HepG2 (cell line): ENCODE data around the gene MAP1LC3B. TPM values are rescaled to one million over a fixed set of nuclear protein-coding genes. Genes with fewer than 3 reads are reported as not detected.

Experiments
- ATAC-seq: fragments of 200-7000 bp; cut with Tn5 transposase; 3 replicates; pipeline ENCODE4 v1.9.1; 2020; ENCODE audit warnings: mild to moderate bottlenecking, moderate library complexity
- BruUV-seq: library from RNA; stranded (reverse); fragments of 400-500 nt; replicated peaks from 2 replicates; lab custom pipeline; 2021; lab: Mats Ljungman, UMichigan
- CTCF ChIA-PET: fragments of 300-600 bp; formaldehyde crosslinking; extraction: SDS; loops from one replicate; lab custom pipeline; 2021; ENCODE audit warnings: low total read pairs, inconsistent platforms, low intra/inter-chr PET ratio; lab: Yijun Ruan, JAX
- POLR2A ChIA-PET: fragments of 350-600 bp; sonication (Branson Sonifier 250); formaldehyde crosslinking; loops from one replicate; lab custom pipeline; 2020; ENCODE audit warnings: antibody characterized with exemption, inconsistent platforms; lab: Yijun Ruan, JAX
- DNase-seq: peaks from one replicate; pipeline ENCODE4 v3.0.0-alpha.2; 2015; ENCODE audit warnings: low spot score
- FAIRE-seq: peaks from 3 replicates; lab custom pipeline; 2011; peaks lifted over from hg19 to GRCh38; lab: Jason Lieb, UNC
- H2AFZ ChIP-seq: one replicate; pipeline ENCODE4 v1.6.1; 2011; ENCODE audit warnings: low read length, inconsistent platforms
- H3K27ac ChIP-seq: fragments of 300-600 bp; 3 replicates; pipeline ENCODE4 v1.8.0; 2011; ENCODE audit warnings: mixed run types, mild to moderate bottlenecking, mixed read lengths, low read length, inconsistent platforms; ENCODE audit not compliant: insufficient read depth; ENCODE audit errors: extremely low read length
- H3K27me3 ChIP-seq, 2 experiments: fragments of 200-600 bp in 1 of 2; 2 replicates in 1 of 2; 3 replicates in 1 of 2; pipeline versions ENCODE4 v1.6.0 to v1.8.0; 2011; ENCODE audit warnings: low read length in 2 of 2, mild to moderate bottlenecking in 2 of 2, moderate library complexity in 2 of 2, inconsistent platforms in 1 of 2; ENCODE audit not compliant: insufficient read depth in 2 of 2, control insufficient read depth in 1 of 2
- H3K36me3 ChIP-seq, 2 experiments: fragments of 200-600 bp in 1 of 2; replicated peaks in 1 of 2; 2 replicates in 1 of 2; 3 replicates in 1 of 2; pipeline versions ENCODE4 v1.5.1 to v1.8.0; 2011; ENCODE audit warnings: low read length in 2 of 2, inconsistent platforms in 1 of 2; ENCODE audit not compliant: insufficient read depth in 2 of 2, control insufficient read depth in 1 of 2
- H3K4me1 ChIP-seq: 2 replicates; pipeline ENCODE4 v1.5.1; 2012; ENCODE audit warnings: low read length, inconsistent platforms; ENCODE audit not compliant: insufficient read depth
- H3K4me2 ChIP-seq: 2 replicates; pipeline ENCODE4 v1.6.0; 2011; ENCODE audit warnings: low read depth, low read length, inconsistent platforms
- H3K4me3 ChIP-seq, 3 experiments: fragments of 200-600 bp in 1 of 3; sonication (generic), shearing (Covaris generic) in 1 of 3; replicated peaks in 1 of 3; 2 replicates each; pipeline ENCODE4 v1.5.1; 2011 to 2016; ENCODE audit warnings: low read length in 3 of 3, inconsistent platforms in 2 of 3, low read depth in 2 of 3, mild to moderate bottlenecking in 2 of 3, control low read depth in 1 of 3, mixed read lengths in 1 of 3; ENCODE audit not compliant: insufficient read depth in 1 of 3
- H3K79me2 ChIP-seq: one replicate; pipeline ENCODE4 v1.6.1; 2011; ENCODE audit warnings: low read length, inconsistent platforms; ENCODE audit not compliant: insufficient read depth
- H3K9ac ChIP-seq: 2 replicates; pipeline ENCODE4 v1.6.0; 2011; ENCODE audit warnings: mild to moderate bottlenecking, low read depth, low read length, inconsistent platforms; ENCODE audit not compliant: insufficient read depth
- H3K9me3 ChIP-seq: 2 replicates; pipeline ENCODE4 v1.5.1; 2012; ENCODE audit warnings: mild to moderate bottlenecking, low read length
- H4K20me1 ChIP-seq: 2 replicates; pipeline ENCODE4 v1.6.0; 2011; ENCODE audit warnings: inconsistent platforms, mild to moderate bottlenecking, low read length, moderate library complexity; ENCODE audit not compliant: insufficient read depth
- CTCF ChIP-seq: sonication (generic); formaldehyde crosslinking; IDR thresholded peaks from 2 replicates; pipeline ENCODE4 v1.5.0; 2020; ENCODE audit warnings: mild to moderate bottlenecking, missing genetic modification reagents, moderate library complexity
- ESRRA ChIP-seq: sonication (generic); formaldehyde crosslinking; IDR thresholded peaks from 2 replicates; pipeline ENCODE4 v1.5.1; 2020; ENCODE audit warnings: mild to moderate bottlenecking, low read depth, missing genetic modification reagents
- NFYC ChIP-seq: IDR thresholded peaks from 2 replicates; pipeline ENCODE4 v1.6.1; 2016; ENCODE audit warnings: missing genetic modification reagents, missing compliant biosample characterization
- PRDM10 ChIP-seq: sonication (generic); formaldehyde crosslinking; IDR thresholded peaks from 2 replicates; pipeline ENCODE4 v1.4.0; 2020; ENCODE audit warnings: low read depth, missing genetic modification reagents
- RCOR2 ChIP-seq: IDR thresholded peaks from 2 replicates; pipeline ENCODE4 v1.6.1; 2016; ENCODE audit warnings: missing biosample characterization, missing genetic modification reagents
- SKIL ChIP-seq: sonication (generic); formaldehyde crosslinking; IDR thresholded peaks from 2 replicates; pipeline ENCODE4 v1.8.0; 2022; ENCODE audit warnings: missing genetic modification reagents, mild to moderate bottlenecking, moderate library complexity, borderline replicate concordance
- ZBTB49 ChIP-seq: sonication (generic); formaldehyde crosslinking; IDR thresholded peaks from 2 replicates; pipeline ENCODE4 v1.4.0; 2020; ENCODE audit warnings: missing genetic modification reagents, borderline replicate concordance
- ZFYVE20 ChIP-seq: sonication (generic); formaldehyde crosslinking; IDR thresholded peaks from 2 replicates; pipeline ENCODE4 v1.8.0; 2023; ENCODE audit warnings: low read depth, mild to moderate bottlenecking, moderate library complexity, missing genetic modification reagents, borderline replicate concordance
- ZNF501 ChIP-seq: sonication (generic); formaldehyde crosslinking; IDR thresholded peaks from 2 replicates; pipeline ENCODE4 v1.5.1; 2020; ENCODE audit warnings: mild to moderate bottlenecking, moderate library complexity, missing genetic modification reagents
- ZNF530 ChIP-seq: sonication (generic); formaldehyde crosslinking; IDR thresholded peaks from 2 replicates; pipeline ENCODE4 v1.5.0; 2020; ENCODE audit warnings: low read depth, mild to moderate bottlenecking, missing genetic modification reagents
- ZNF564 ChIP-seq: sonication (generic); formaldehyde crosslinking; IDR thresholded peaks from 2 replicates; pipeline ENCODE4 v1.8.1; 2023; ENCODE audit warnings: mild to moderate bottlenecking, missing genetic modification reagents
- WGBS: methylation state at CpG from one replicate; pipeline ENCODE4 v1.1.6; 2017; ENCODE audit warnings: low lambda C conversion rate; 5-methylcytosine and 5-hydroxymethylcytosine counted together
- in situ Hi-C: cut with HindIII; loops from 2 replicates; pipeline ENCODE4 v1.10.0; 2017; ENCODE audit warnings: low pct_unique_long_range_greater_than_20kb; ENCODE audit not compliant: extremely low pct_ligation_motif_present
- intact Hi-C: fragments of 100-400 bp; cut with micrococcal nuclease; formaldehyde crosslinking; loops from one replicate; pipeline ENCODE4 v1.10.0; 2022; ENCODE audit not compliant: unreplicated experiment
- polyA plus RNA-seq, 8 experiments: library from polyadenylated mRNA; depleted of rRNA in 3 of 8; stranded (reverse) in 7 of 8; unstranded in 1 of 8; fragments of >200 nt; fragmentation: Illumina TruSeq in 4 of 8; extraction: Trizol in 4 of 8; gene quantifications; 2 replicates each; pipeline versions ENCODE4 v1.2.1 to v1.2.3, GENCODE V29; 2011 to 2016; ENCODE audit warnings: low read depth in 4 of 8, missing spikeins in 1 of 8, mixed read lengths in 1 of 8; ENCODE audit not compliant: insufficient read depth in 1 of 8
- total RNA-seq, 5 experiments: library from RNA; depleted of rRNA; stranded (reverse); fragments of >200 nt; fragmentation: Illumina TruSeq; extraction: Trizol; gene quantifications; 2 replicates each; pipeline ENCODE4 v1.2.3, GENCODE V29; 2016; ENCODE audit warnings: low read depth in 1 of 5
- TF ChIP-seq, protein P1 (sequence below): sonication (generic); formaldehyde crosslinking; IDR thresholded peaks from 2 replicates; pipeline ENCODE4 v1.4.0; 2020; ENCODE audit warnings: missing genetic modification reagents

Gene MAP1LC3B
- total and polyA plus RNA-seq, 2 of the 13 experiments (the other 11 are each of a cell fraction or from before 2014, with no cell fraction given), result 15.7 to 37.4 TPM

GRCh38 chr16:87424266-87424665 is 32.1 kb downstream of the MAP1LC3B start:
- ATAC-seq (no peak), DNase-seq (no peak), FAIRE-seq (no peak)
- Histone ChIP-seq H3K27me3 (no peaks in the 10 kb centered on the region), H3K79me2 (peaks cover 5% of the 10 kb centered on the region), H3K9me3 (no peaks in the 10 kb centered on the region), H3K4me2 (no peak overlapping the region), H4K20me1 (peaks cover 3% of the 10 kb centered on the region), H3K27ac (no peak overlapping the region), H3K36me3 (peaks cover 38 to 86% of the 10 kb centered on the region in 2 experiments), H3K4me3 (no peak overlapping the region), H2AFZ (no peak overlapping the region), H3K4me1 (no peaks in the 10 kb centered on the region), H3K9ac (no peak overlapping the region)
- in situ Hi-C loops (no loop called here), intact Hi-C loops (no loop called here)
- no TSS peak for BruUV-seq
- ChIA-PET CTCF (no interaction called here), POLR2A (no interaction called here)
- WGBS, result 95% methylated on average over 12 of the region's 12 CpGs
- TF ChIP-seq ZFYVE20 (no peak), NFYC (CRISPR knock-in tag) (no peak), ZNF564 (no peak), CTCF (CRISPR knock-in tag) (no peak), ZNF530 (CRISPR knock-in tag) (no peak), RCOR2 (CRISPR knock-in tag) (no peak), PRDM10 (no peak), ZNF501 (CRISPR knock-in tag) (no peak), SKIL (CRISPR knock-in tag) (no peak), ZBTB49 (CRISPR knock-in tag) (no peak), ESRRA (CRISPR knock-in tag) (no peak)
- TF ChIP-seq, protein P1, sequence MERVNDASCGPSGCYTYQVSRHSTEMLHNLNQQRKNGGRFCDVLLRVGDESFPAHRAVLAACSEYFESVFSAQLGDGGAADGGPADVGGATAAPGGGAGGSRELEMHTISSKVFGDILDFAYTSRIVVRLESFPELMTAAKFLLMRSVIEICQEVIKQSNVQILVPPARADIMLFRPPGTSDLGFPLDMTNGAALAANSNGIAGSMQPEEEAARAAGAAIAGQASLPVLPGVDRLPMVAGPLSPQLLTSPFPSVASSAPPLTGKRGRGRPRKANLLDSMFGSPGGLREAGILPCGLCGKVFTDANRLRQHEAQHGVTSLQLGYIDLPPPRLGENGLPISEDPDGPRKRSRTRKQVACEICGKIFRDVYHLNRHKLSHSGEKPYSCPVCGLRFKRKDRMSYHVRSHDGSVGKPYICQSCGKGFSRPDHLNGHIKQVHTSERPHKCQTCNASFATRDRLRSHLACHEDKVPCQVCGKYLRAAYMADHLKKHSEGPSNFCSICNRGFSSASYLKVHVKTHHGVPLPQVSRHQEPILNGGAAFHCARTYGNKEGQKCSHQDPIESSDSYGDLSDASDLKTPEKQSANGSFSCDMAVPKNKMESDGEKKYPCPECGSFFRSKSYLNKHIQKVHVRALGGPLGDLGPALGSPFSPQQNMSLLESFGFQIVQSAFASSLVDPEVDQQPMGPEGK (CRISPR knock-in tag), result no peak
